ENCODE results near the gene AKR1C3. TPM values are rescaled to one million over a fixed set of nuclear protein-coding genes. Genes with fewer than 3 reads are reported as not detected.
"Not testable (repeated sequence)": the region's sequence is repeated elsewhere in the genome, so short reads cannot be mapped to it uniquely, and the experiment has no call there.

The AKR1C3 gene
- total RNA-seq, 1 donor from 2014 or later, result 3.8 TPM

GRCh38 chr10:5135581-5135980 lies 41.4 kb downstream of the AKR1C3 start:
- intact Hi-C loops (cut with micrococcal nuclease), result no loop called here

- intact Hi-C loops (cut with micrococcal nuclease), result no loop called here
Observed at GRCh38 chr10:5136468-5137087, 42.4 kb downstream of the AKR1C3 start.

- intact Hi-C loops (cut with micrococcal nuclease), result not testable (repeated sequence)
Observed at GRCh38 chr10:5137699-5138098, 43.5 kb downstream of the AKR1C3 start.

GRCh38 chr10:5142199-5142598 lies 48.0 kb downstream of the AKR1C3 start:
- intact Hi-C loops (cut with micrococcal nuclease), result no loop called here

GRCh38 chr10:5143137-5143536 lies 48.9 kb downstream of the AKR1C3 start:
- intact Hi-C loops (cut with micrococcal nuclease), result no loop called here

GRCh38 chr10:5146920-5147254 lies 52.7 kb downstream of the AKR1C3 start:
- intact Hi-C loops (cut with micrococcal nuclease), result no loop called here

- intact Hi-C loops (cut with micrococcal nuclease), result no loop called here
Observed at GRCh38 chr10:5147255-5147980, 53.2 kb downstream of the AKR1C3 start.

- intact Hi-C loops (cut with micrococcal nuclease), result no loop called here
Observed at GRCh38 chr10:5147981-5148677, 53.9 kb downstream of the AKR1C3 start.

- intact Hi-C loops (cut with micrococcal nuclease), result no loop called here
Observed at GRCh38 chr10:5148678-5149032, 54.4 kb downstream of the AKR1C3 start.

GRCh38 chr10:5151076-5151475 lies 56.9 kb downstream of the AKR1C3 start:
- intact Hi-C loops (cut with micrococcal nuclease), result no loop called here

- intact Hi-C loops (cut with micrococcal nuclease), result no loop called here
Observed at GRCh38 chr10:5155951-5156350, 61.7 kb downstream of the AKR1C3 start.

Other genes starting within 250 kb of the AKR1C3 start
- 1.7 and 1.9 TPM in 2 replicates for gene AKR1C1, start 131.0 kb upstream of the AKR1C3 start, total RNA-seq
- not detected in 2 replicates for gene AKR1C2, start 90.6 kb upstream of the AKR1C3 start, total RNA-seq
- gene AKR1C8, start 90.7 kb downstream of the AKR1C3 start, total RNA-seq, result 0.20 and 0.23 TPM in 2 replicates
- gene AKR1C4, start 102.4 kb downstream of the AKR1C3 start, total RNA-seq, result not detected in 2 replicates